Subcutaneous adipose tissue (tissue), 4 donors: Measurements from ENCODE around the gene B4GALT5. TPM values are rescaled to one million over a fixed set of nuclear protein-coding genes. Genes with fewer than 3 reads are reported as not detected.

Experiments used
- total RNA-seq, 4 donors: library from RNA; depleted of rRNA; stranded (reverse); fragments of >200 nt; gene quantifications; one replicate each; pipeline ENCODE4 v1.1.0, GENCODE V29; 2016
- TF ChIP-seq, protein P1 (sequence below): fragments of 450-650 bp; IDR thresholded peaks from one replicate; pipeline ENCODE4 v1.5.1; 2016; ENCODE audit warnings: low read depth, mild to moderate bottlenecking, control low read depth, antibody characterized with exemption, moderate library complexity

B4GALT5 gene
- total RNA-seq, 4 donors from 2014 or later: 18.1 to 26.2 (median 21.2) TPM

DNA sequence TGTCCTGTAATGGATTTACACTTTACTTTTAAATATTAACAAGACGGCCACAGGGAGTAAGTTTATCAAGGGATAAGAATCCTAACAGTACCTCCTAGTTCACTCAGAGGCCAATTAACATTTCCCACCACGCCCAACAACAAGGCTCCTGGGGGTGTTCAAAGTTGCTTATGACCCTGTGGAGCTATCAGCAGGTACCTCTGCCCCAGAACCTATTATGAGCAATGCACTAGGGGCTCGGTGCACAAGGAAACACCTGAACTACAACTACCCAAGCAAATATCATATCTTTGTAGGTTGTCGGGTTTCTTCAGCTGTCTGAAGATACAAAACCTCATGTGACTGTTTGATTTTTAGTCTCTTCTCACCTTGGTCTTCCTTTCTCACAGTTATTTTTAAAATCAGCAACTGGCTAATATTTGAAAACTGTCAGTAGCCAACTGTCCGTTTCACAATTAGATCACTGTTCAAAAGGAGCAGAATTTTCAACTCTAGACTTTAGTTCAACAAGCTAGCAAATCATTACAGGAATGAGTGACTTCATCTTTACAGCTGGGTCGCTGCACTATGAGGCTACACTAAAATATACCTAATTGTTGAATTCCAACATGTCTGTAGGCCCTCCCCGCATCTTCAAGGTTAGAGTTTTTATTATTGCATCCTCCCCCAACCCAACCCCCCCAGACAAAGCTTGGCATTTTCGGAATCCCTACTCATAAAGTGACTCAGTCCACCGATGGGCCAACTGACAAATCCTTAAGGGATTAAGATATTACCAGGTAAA lies 38.1 kb downstream of the B4GALT5 start:
- TF ChIP-seq, protein P1, sequence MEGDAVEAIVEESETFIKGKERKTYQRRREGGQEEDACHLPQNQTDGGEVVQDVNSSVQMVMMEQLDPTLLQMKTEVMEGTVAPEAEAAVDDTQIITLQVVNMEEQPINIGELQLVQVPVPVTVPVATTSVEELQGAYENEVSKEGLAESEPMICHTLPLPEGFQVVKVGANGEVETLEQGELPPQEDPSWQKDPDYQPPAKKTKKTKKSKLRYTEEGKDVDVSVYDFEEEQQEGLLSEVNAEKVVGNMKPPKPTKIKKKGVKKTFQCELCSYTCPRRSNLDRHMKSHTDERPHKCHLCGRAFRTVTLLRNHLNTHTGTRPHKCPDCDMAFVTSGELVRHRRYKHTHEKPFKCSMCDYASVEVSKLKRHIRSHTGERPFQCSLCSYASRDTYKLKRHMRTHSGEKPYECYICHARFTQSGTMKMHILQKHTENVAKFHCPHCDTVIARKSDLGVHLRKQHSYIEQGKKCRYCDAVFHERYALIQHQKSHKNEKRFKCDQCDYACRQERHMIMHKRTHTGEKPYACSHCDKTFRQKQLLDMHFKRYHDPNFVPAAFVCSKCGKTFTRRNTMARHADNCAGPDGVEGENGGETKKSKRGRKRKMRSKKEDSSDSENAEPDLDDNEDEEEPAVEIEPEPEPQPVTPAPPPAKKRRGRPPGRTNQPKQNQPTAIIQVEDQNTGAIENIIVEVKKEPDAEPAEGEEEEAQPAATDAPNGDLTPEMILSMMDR: no peak

DNA sequence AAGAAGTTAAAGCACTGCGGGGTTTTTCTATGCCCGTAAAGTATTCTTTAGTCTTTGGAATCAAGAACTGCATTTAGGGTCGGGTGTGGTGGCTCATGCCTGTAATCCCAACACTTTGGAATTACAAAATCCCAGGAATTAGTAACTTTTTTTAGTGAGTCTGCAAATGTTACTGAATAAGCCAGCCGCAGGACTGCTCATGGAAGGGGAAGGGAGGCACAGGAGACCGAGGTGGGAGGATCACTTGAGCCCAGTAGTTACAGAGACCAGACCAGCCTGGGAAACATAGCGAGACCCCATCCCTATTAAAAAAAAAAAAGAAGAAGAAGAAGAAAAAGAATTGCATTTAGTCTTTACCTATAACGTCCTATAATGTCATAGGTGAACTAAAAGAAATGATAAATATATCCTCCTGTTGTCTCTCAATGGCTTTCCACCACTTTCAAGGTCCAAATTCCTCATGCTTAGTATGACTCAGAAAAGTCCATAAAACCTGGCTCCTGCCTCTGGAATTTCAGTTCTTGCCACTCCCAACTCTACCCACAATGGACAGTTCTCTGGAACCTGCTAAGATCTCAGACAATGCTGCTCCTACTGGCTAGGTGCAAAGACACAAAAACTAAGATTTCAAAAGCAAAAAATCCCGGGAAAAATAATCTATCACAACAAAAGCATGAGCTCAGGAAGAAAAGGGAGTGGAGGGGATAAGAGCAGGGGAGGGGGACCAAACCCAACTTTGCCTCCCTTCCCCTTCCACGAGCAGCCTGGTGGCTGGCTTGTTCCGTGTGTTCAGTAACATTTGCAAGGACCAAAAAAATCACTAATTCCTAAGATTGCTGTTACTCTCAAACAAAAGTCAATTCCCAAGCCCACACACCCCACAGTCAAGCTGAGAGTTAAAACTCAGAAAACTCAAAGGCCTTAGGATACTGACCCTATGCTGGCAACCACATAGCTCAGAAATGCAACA lies 39.0 kb downstream of the B4GALT5 start:
- TF ChIP-seq, protein P1: no peak

DNA sequence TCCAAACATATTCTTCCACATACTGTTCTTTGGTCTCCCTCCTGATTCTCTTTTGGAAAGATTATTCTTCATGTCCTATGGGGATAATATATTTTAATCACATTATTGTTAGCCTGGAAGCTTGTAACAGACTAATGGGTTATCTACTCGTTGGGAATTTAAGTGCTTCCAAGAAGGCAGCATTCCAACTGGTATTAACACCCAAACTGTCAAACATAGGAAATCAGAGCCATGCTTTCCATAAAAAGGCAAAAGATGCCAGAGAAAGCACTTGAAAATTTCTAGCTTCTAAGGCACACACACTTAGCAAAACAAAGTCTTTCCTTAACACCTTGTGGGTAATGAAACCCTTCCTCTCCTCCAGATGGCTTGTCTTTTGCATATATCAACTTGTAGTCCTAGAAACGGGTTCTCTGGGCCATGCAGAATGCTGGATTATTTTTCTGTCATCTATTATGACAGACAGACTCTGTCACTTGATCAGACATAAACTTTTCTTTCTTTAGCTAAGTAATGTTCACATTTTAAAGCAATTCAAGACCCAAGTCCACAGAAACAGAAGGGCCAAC lies 41.5 kb downstream of the B4GALT5 start:
- TF ChIP-seq, protein P1: no peak

DNA sequence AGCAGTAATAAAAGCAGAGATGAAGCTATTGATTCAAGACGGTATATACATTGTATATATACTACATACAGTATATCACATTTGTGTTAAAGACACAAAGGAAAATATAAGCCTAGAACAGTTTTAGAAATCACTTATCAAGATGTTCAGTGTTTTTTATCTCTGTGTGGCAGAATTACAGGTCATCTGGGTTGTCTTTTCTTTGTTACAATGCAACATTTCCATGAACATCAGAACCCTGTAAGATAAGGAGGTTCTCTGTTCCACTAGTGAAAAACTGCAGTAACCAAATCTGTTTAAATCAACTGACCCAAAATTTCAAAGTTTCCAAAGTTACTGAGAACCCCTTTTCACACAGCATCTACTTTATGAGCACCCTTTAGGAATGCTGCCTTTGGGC lies 42.2 kb downstream of the B4GALT5 start:
- TF ChIP-seq, protein P1: no peak

DNA sequence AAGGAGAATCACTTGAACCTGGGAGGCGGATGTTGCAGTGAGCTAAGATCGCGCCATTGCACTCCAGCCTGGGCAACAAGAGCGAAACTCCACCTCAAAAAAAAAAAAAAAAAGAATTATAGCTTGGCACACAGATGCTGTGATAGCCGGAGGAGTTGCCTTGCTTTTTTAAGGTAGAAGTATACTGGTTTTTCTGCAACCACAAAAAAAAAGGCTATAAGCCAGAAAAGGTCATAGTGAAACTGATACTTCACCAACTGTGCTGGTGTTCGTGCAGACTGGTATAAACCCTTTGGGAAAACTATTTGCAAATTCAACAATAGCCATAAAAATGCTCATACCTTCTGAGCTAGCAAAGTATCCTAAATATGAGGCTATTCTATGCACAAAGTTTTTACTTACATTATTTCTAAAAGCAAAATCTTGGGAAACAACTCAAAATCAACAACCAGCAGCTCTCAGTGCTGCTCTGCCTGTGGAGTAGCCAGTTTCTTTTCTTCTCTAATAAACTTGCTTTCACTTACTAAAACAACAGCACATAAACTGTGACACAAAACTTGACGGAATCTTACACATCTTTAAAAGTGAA lies 44.0 kb downstream of the B4GALT5 start:
- TF ChIP-seq, protein P1: no peak

DNA sequence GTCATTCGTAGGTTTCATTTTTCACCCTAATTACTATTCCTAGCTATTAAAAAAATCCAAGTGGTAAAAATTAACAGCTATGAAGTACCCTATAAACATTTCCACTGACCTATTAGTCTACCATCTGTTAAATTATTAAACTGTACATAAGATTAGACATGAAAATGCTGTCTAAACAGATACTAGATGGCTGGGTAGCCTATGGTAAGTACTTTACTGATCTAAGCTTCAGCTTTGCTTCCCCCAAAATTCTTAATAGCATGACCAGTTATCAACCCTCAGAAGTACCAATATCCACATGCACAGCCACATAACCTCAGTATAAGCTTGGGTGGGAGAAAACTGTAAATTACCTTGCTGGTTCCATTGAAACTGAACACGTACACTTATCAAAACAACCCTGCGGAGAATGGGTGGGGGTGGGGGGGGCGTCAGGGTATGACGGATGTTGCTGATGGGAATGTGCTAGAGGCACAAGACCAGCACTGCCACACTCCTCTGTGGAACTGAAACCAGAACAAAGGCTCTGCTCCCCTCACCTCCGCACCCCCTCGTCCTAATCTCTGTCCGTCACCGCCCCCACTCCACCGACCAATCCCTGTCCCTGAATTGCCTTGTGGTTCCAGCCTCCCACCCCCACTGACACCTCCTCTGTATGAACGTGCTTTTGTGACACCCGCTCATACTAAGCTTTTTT lies 45.3 kb downstream of the B4GALT5 start:
- TF ChIP-seq, protein P1: no peak
